WTC11 (cell line): ENCODE data around the gene KRTAP10-2. TPM values are rescaled to one million over a fixed set of nuclear protein-coding genes. Genes with fewer than 3 reads are reported as not detected.

ENCODE experiments used
- ATAC-seq: fragments of 200-7000 bp; cut with Tn5 transposase; 2 replicates; pipeline ENCODE4 v1.10.0; 2021; ENCODE audit warnings: mild to moderate bottlenecking, moderate library complexity
- CTCF ChIA-PET: fragments of 300-600 bp; sonication (Branson Sonifier 250); formaldehyde crosslinking; loops from one replicate; lab custom pipeline; 2021; ENCODE audit warnings: antibody characterized with exemption; lab: Charles Lee
- POLR2A ChIA-PET: fragments of 350-600 bp; sonication (Branson Sonifier 250); formaldehyde crosslinking; loops from one replicate; lab custom pipeline; 2021; ENCODE audit warnings: antibody characterized with exemption; lab: Charles Lee
- DNase-seq: peaks from one replicate; pipeline ENCODE4 v3.0.0; 2021; ENCODE audit warnings: low spot score
- H3K27ac Mint-ChIP-seq: 2 replicates; pipeline ENCODE4 v1.8.0; 2021; ENCODE audit warnings: mixed read lengths
- H3K27me3 Mint-ChIP-seq: 2 replicates; pipeline ENCODE4 v1.8.0; 2021; ENCODE audit warnings: low read depth, mild to moderate bottlenecking, moderate library complexity, mixed read lengths
- H3K36me3 Mint-ChIP-seq: 2 replicates; pipeline ENCODE4 v1.8.0; 2021; ENCODE audit warnings: mixed read lengths
- H3K4me1 Mint-ChIP-seq: 2 replicates; pipeline ENCODE4 v1.8.0; 2022; ENCODE audit warnings: mixed read lengths
- H3K4me3 Mint-ChIP-seq: 2 replicates; pipeline ENCODE4 v1.8.0; 2021; ENCODE audit warnings: mild to moderate bottlenecking, moderate library complexity, mixed read lengths
- H3K9me3 Mint-ChIP-seq: 2 replicates; pipeline ENCODE4 v1.8.0; 2021; ENCODE audit warnings: mixed read lengths
- ARID4B ChIP-seq: sonication (generic); formaldehyde crosslinking; IDR thresholded peaks from 2 replicates; pipeline ENCODE4 v1.8.0; 2023; ENCODE audit warnings: missing genetic modification reagents, mild to moderate bottlenecking, borderline replicate concordance
- FOXP1 ChIP-seq: sonication (generic); formaldehyde crosslinking; IDR thresholded peaks from 2 replicates; pipeline ENCODE4 v1.8.0; 2022; ENCODE audit warnings: missing genetic modification reagents, mild to moderate bottlenecking, moderate library complexity, borderline replicate concordance
- GABPB1 ChIP-seq: sonication (generic); formaldehyde crosslinking; IDR thresholded peaks from 2 replicates; pipeline ENCODE4 v1.8.1; 2023; ENCODE audit warnings: mild to moderate bottlenecking, missing genetic modification reagents
- MXD4 ChIP-seq: fragments of 250-450 bp; sonication (Bioruptor Pico); IDR thresholded peaks from 2 replicates; pipeline ENCODE4 v1.8.0; 2021; ENCODE audit warnings: mild to moderate bottlenecking, moderate library complexity, borderline replicate concordance
- NFATC4 ChIP-seq: fragments of 250-450 bp; sonication (Bioruptor Pico); IDR thresholded peaks from 2 replicates; pipeline ENCODE4 v1.9.0; 2021; ENCODE audit warnings: mild to moderate bottlenecking
- TP53 ChIP-seq: sonication (generic); formaldehyde crosslinking; IDR thresholded peaks from 2 replicates; pipeline ENCODE4 v1.8.1; 2023; ENCODE audit warnings: mild to moderate bottlenecking, missing genetic modification reagents
- ZNF396 ChIP-seq: fragments of 250-450 bp; sonication (Bioruptor Pico); IDR thresholded peaks from 2 replicates; pipeline ENCODE4 v1.8.0; 2021; ENCODE audit warnings: mild to moderate bottlenecking, moderate library complexity, borderline replicate concordance
- total RNA-seq: library from RNA; stranded (reverse); gene quantifications from 3 replicates; pipeline ENCODE4 v1.2.3, GENCODE V29; 2021
- TF ChIP-seq, protein P1 (sequence below): sonication (generic); formaldehyde crosslinking; IDR thresholded peaks from 2 replicates; pipeline ENCODE4 v1.8.1; 2022; ENCODE audit warnings: low read depth, missing genetic modification reagents, borderline replicate concordance

Gene KRTAP10-2
- total RNA-seq, 1 experiment from 2014 or later, result not detected

- no peaks in the 10 kb centered on the region for H3K9me3 Mint-ChIP-seq
Measured at GRCh38 chr21:44508426-44508710, 42.9 kb downstream of the KRTAP10-2 start.

GRCh38 chr21:44507673-44508425 is 43.5 kb downstream of the KRTAP10-2 start:
- Mint-ChIP-seq H3K9me3 (no peaks in the 10 kb centered on the region), H3K4me1 (no peaks in the 10 kb centered on the region; the same call in 1 of the 2 replicates), H3K4me3 (no peak overlapping the region), H3K27me3 (no peaks in the 10 kb centered on the region), H3K27ac (no peak overlapping the region), H3K36me3 (no peaks in the 10 kb centered on the region)
- ATAC-seq, result no peak
- CTCF ChIA-PET, result interaction anchor here (0.5 to 1.0 kb wide), 2 partner anchors 28 to 286 kb away, joined by 3 to 4 read pairs; no protein-coding TSS in a partner anchor
- no peak for TF ChIP-seq MXD4 (CRISPR knock-in tag)
- TF ChIP-seq ARID4B (CRISPR knock-in tag), result no peak
- TF ChIP-seq GABPB1 (CRISPR knock-in tag), result no peak
- TF ChIP-seq, protein P1, sequence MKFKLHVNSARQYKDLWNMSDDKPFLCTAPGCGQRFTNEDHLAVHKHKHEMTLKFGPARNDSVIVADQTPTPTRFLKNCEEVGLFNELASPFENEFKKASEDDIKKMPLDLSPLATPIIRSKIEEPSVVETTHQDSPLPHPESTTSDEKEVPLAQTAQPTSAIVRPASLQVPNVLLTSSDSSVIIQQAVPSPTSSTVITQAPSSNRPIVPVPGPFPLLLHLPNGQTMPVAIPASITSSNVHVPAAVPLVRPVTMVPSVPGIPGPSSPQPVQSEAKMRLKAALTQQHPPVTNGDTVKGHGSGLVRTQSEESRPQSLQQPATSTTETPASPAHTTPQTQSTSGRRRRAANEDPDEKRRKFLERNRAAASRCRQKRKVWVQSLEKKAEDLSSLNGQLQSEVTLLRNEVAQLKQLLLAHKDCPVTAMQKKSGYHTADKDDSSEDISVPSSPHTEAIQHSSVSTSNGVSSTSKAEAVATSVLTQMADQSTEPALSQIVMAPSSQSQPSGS (CRISPR knock-in tag), result no peak
- TF ChIP-seq ZNF396 (CRISPR knock-in tag), result no peak
- no peak for TF ChIP-seq FOXP1 (CRISPR knock-in tag)
- DNase-seq, result no peak
- POLR2A ChIA-PET, result no interaction called here

More at GRCh38 chr21:44508426-44508710, 42.9 kb downstream of the KRTAP10-2 start:
- no peak overlapping the region for H3K27ac Mint-ChIP-seq
- no peak overlapping the region for H3K4me3 Mint-ChIP-seq
- no peak for TF ChIP-seq NFATC4 (CRISPR knock-in tag)
- TF ChIP-seq TP53 (CRISPR knock-in tag), result no peak
- POLR2A ChIA-PET, result no interaction called here
- ATAC-seq (no peak), DNase-seq (no peak)
- CTCF ChIA-PET, result interaction anchor here (1.0 kb wide), 1 partner anchor 285 kb away, joined by 4 read pairs; no protein-coding TSS in a partner anchor
- H3K36me3 Mint-ChIP-seq, result no peaks in the 10 kb centered on the region
- H3K27me3 Mint-ChIP-seq, result no peaks in the 10 kb centered on the region
- H3K4me1 Mint-ChIP-seq, result no peaks in the 10 kb centered on the region; the same call in 1 of the 2 replicates

- ATAC-seq, result no peak
- no peaks in the 10 kb centered on the region for H3K36me3 Mint-ChIP-seq
- no peak overlapping the region for H3K4me3 Mint-ChIP-seq
- TF ChIP-seq GABPB1 (CRISPR knock-in tag) (0 out of 2 replicates have a peak, but pooled peaks have one; percentile 14), FOXP1 (CRISPR knock-in tag) (no peak)
- TF ChIP-seq, all 79 proteins: peak for 1
- ChIA-PET CTCF (interaction anchor here (1.1 kb wide), 1 partner anchor 212 kb away, joined by 3 read pairs; no protein-coding TSS in a partner anchor), POLR2A (no interaction called here)
- H3K27me3 Mint-ChIP-seq, result no peaks in the 10 kb centered on the region
- no peak overlapping the region for H3K27ac Mint-ChIP-seq
- no peaks in the 10 kb centered on the region; the same call in 1 of the 2 replicates for H3K4me1 Mint-ChIP-seq
- no peak for DNase-seq
- H3K9me3 Mint-ChIP-seq, result no peaks in the 10 kb centered on the region
Measured at GRCh38 chr21:44506279-44507255, 44.7 kb downstream of the KRTAP10-2 start.
